ENCODE data around the gene PET100. TPM values are rescaled to one million over a fixed set of nuclear protein-coding genes. Genes with fewer than 3 reads are reported as not detected.

Gene PET100
- total RNA-seq, 6 donors from 2014 or later, result 21.3 to 133 (median 71.3) TPM

DNA sequence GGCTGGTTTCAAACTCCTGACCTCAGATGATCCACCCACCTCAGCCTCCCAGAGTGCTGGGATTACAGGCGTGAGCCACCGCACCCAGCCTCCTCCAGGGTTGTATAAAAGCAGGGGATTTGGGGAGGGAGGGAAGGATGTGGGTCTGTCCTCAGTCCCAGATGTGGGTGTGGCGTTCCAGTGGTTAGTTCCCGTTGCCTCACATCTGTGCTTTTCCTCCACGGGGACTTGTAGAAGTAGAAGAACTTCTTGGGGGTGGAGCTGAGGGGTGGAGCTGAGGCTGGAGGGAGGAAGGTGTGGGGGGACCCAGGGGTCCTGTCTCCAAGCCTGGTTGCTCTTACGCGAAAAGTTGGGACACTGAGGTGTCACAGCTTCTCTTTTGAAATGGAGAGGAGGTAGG, 46.8 kb downstream of the PET100 start:
- TF ChIP-seq EP300 (IDR thresholded peaks at IDR 0.05) (no peak), POLR2AphosphoS5 (IDR thresholded peaks at IDR 0.05) (peak in 1 of 2 donors; percentile 14)
- Histone ChIP-seq H3K4me1 (peaks cover 6 to 28% (median 17%) of the 10 kb centered on the region in 4 donors), H3K36me3 (no peaks in the 10 kb centered on the region), H3K27me3 (no peaks in the 10 kb centered on the region), H3K4me3 (peak overlapping the region in 3 of 4 donors; percentile 25 to 44 (median 26)), H3K9me3 (no peaks in the 10 kb centered on the region), H3K27ac (peak overlapping the region; percentile 40 to 97 (median 70))
- DNase-seq, result peak in 1 of 2 donors; percentile 78
- peak in 1 of 2 donors; percentile 21 for ATAC-seq (ENCODE audit: low FRiP score in 2 of 2)
- WGBS, 2 donors, result 19 to 43% methylated on average over 3 to 7 of the region's 7 CpGs

DNA sequence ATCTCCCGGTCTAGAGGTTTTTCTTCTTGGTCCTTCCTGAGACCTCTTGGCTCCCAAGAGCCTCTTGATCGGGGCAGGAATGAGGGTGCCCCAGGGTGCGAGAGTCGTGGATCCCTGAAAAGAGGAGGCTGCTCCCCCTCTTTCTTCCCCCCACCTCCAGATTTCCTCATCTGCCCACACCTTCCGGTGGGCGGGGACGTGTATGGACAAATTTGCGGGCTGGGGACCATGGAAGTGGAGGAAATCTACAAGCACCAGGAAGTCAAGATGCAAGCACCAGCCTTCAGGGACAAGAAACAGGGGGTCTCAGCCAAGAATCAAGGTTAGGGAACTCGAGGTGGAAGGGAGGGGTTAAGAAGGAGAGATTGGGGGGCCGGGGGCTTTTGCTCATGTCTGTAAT, 47.3 kb downstream of the PET100 start, which contains the start of gene MCEMP1:
Gene MCEMP1, plus strand, starts transcription at position 237 of the 400 bp plus-strand sequence. Its CDS starts 31 bp downstream, at position 268.
- DNase-seq (peak in 1 of 2 donors; percentile 74), ATAC-seq (ENCODE audit: low FRiP score in 2 of 2) (no peak)
- Histone ChIP-seq H3K4me3 (peak within 1 kb of the TSS in 3 of 4 donors; percentile 25 to 44 (median 26)), H3K4me1 (peaks cover 7 to 33% (median 21%) of the 10 kb centered on the region in 4 donors), H3K36me3 (no peaks in the 10 kb centered on the region), H3K27ac (peak within 1 kb of the TSS; percentile 40 to 97 (median 70)), H3K27me3 (no peaks in the 10 kb centered on the region), H3K9me3 (no peaks in the 10 kb centered on the region)
- TF ChIP-seq POLR2A (IDR thresholded peaks at IDR 0.05) (peak in 1 of 4 donors; percentile 46), POLR2AphosphoS5 (IDR thresholded peaks at IDR 0.05) (peak; percentile 10 to 47)
- TF ChIP-seq, protein P1, sequence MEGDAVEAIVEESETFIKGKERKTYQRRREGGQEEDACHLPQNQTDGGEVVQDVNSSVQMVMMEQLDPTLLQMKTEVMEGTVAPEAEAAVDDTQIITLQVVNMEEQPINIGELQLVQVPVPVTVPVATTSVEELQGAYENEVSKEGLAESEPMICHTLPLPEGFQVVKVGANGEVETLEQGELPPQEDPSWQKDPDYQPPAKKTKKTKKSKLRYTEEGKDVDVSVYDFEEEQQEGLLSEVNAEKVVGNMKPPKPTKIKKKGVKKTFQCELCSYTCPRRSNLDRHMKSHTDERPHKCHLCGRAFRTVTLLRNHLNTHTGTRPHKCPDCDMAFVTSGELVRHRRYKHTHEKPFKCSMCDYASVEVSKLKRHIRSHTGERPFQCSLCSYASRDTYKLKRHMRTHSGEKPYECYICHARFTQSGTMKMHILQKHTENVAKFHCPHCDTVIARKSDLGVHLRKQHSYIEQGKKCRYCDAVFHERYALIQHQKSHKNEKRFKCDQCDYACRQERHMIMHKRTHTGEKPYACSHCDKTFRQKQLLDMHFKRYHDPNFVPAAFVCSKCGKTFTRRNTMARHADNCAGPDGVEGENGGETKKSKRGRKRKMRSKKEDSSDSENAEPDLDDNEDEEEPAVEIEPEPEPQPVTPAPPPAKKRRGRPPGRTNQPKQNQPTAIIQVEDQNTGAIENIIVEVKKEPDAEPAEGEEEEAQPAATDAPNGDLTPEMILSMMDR (IDR thresholded peaks at IDR 0.05), result no peak
- 10 to 23% methylated on average over 10 of the region's 10 CpGs for WGBS, 2 donors

DNA sequence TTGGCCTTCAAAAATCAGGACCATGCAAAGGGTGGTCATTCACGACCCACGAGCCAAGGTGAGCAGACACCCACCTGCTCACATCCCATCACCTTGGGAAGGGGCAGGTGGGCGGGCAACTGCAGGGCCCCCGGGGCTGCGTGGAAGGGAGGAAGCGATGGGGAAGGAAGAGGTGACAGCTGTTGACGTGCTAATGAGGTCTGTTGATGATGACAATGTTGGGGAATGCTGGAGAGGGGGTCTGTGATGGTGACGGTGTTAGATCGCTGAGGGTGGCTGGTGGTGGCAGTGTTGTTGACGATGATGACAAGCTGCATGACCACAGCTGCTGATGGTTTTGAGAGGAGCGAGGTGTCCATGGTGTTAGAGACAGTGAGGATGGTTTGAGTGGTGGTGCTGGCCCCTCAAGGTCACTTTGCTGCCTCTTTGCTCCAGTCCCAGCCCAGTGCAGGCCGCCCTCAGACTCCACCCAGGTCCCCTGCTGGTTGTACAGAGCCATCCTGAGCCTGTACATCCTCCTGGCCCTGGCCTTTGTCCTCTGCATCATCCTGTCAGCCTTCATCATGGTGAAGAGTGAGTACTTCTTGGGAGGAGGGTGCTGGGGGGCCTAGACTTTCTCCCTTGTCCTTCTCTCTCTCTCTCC, 48.2 kb downstream of the PET100 start:
- Histone ChIP-seq H3K4me1 (peaks cover 12 to 42% (median 27%) of the 10 kb centered on the region in 4 donors), H3K9me3 (no peaks in the 10 kb centered on the region), H3K4me3 (peak overlapping the region in 3 of 4 donors; percentile 25 to 44 (median 26)), H3K27ac (peak overlapping the region; percentile 40 to 97 (median 70)), H3K36me3 (peaks cover 0 to 8% (median 6%) of the 10 kb centered on the region in 4 donors), H3K27me3 (no peaks in the 10 kb centered on the region)
- DNase-seq, result peak in 1 of 2 donors; percentile 46
- no peak for TF ChIP-seq POLR2AphosphoS5 (IDR thresholded peaks at IDR 0.05)
- TF ChIP-seq EP300 (IDR thresholded peaks at IDR 0.05), result no peak
- no peak for TF ChIP-seq POLR2A (IDR thresholded peaks at IDR 0.05)
- TF ChIP-seq, protein P1 (IDR thresholded peaks at IDR 0.05), result peak in 1 of 6 experiments; percentile 24
- WGBS, 2 donors, result 47 to 54% methylated on average over 12 of the region's 12 CpGs
- ATAC-seq (ENCODE audit: low FRiP score in 2 of 2), result no peak

DNA sequence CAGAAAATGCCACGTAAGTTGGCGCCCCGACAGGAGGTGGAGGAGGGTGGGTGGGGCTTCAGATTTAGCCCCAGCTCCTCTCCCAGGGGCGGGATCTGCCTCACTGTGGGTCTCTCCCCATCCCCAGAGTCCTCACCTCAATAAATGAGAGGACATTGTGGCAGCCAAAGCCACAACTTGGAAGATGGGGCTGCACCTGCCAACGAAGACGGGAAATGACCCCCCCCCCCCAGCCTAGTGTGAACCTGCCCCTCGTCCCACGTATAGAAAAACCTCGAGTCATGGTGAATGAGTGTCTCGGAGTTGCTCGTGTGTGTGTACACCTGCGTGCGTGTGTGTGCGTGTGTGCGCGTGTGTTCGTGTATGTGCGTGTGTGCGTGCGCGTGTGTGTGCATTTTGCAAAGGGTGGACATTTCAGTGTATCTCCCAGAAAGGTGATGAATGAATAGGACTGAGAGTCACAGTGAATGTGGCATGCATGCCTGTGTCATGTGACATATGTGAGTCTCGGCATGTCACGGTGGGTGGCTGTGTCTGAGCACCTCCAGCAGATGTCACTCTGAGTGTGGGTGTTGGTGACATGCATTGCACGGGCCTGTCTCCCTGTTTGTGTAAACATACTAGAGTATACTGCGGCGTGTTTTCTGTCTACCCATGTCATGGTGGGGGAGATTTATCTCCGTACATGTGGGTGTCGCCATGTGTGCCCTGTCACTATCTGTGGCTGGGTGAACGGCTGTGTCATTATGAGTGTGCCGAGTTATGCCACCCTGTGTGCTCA, 49.6 kb downstream of the PET100 start:
- Histone ChIP-seq H3K27ac (peak overlapping the region; percentile 12 to 97 (median 53)), H3K4me1 (peaks cover 12 to 42% (median 27%) of the 10 kb centered on the region in 4 donors), H3K27me3 (no peaks in the 10 kb centered on the region), H3K9me3 (no peaks in the 10 kb centered on the region), H3K4me3 (peak overlapping the region in 2 of 4 donors; percentile 26 to 44), H3K36me3 (peaks cover 0 to 22% (median 15%) of the 10 kb centered on the region in 4 donors)
- WGBS, 2 donors, result 48% methylated on average over 24 to 30 of the region's 30 CpGs
- TF ChIP-seq, protein P1 (IDR thresholded peaks at IDR 0.05), result peak in 2 of 6 experiments; percentile 10 to 23
- no peak for TF ChIP-seq EP300 (IDR thresholded peaks at IDR 0.05)
- DNase-seq (peak; percentile 37 to 58), ATAC-seq (ENCODE audit: low FRiP score in 2 of 2) (no peak)

All from upper lobe of left lung (tissue), 6 donors.